Retinal pigment epithelial cell (primary cell): Measurements from ENCODE around the gene OR14C36.
"Not testable (repeated sequence)": the region's sequence is repeated elsewhere in the genome, so short reads cannot be mapped to it uniquely, and the experiment has no call there.

ENCODE experiments used
- DNase-seq: peaks from one replicate; pipeline ENCODE4 v3.0.0-alpha.2; 2010; ENCODE audit warnings: low read depth
- H3K4me3 ChIP-seq: 2 replicates; pipeline ENCODE4 v1.5.1; 2011; ENCODE audit warnings: mild to moderate bottlenecking, low read length, control low read depth, moderate library complexity
- TF ChIP-seq, protein P1 (sequence below): conservative IDR thresholded peaks from 2 replicates; pipeline ENCODE4 v1.5.1; 2011; ENCODE audit warnings: low read depth, low read length, control low read depth, inconsistent platforms

OR14C36 gene, protein sequence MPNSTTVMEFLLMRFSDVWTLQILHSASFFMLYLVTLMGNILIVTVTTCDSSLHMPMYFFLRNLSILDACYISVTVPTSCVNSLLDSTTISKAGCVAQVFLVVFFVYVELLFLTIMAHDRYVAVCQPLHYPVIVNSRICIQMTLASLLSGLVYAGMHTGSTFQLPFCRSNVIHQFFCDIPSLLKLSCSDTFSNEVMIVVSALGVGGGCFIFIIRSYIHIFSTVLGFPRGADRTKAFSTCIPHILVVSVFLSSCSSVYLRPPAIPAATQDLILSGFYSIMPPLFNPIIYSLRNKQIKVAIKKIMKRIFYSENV

DNA sequence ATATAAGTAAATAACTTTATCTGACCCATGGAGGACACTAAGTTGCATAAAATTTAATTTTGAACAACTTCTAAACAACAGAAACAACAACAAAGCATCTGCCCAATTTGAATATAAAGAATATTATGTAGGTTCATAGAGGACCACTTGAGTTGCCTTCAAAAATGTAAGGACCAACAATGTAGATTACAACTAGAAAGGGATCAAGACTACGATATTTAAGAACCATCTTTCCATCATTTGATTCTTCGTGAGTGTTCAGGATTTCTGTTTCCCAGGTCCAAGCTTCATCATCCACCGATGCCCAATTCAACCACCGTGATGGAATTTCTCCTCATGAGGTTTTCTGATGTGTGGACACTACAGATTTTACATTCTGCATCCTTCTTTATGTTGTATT lies at the start of gene OR14C36:
TSS of gene OR14C36 (plus strand) at position 301 of the 400 bp plus-strand sequence. CDS start at position 301, 0 bp downstream.
- TF ChIP-seq, protein P1, sequence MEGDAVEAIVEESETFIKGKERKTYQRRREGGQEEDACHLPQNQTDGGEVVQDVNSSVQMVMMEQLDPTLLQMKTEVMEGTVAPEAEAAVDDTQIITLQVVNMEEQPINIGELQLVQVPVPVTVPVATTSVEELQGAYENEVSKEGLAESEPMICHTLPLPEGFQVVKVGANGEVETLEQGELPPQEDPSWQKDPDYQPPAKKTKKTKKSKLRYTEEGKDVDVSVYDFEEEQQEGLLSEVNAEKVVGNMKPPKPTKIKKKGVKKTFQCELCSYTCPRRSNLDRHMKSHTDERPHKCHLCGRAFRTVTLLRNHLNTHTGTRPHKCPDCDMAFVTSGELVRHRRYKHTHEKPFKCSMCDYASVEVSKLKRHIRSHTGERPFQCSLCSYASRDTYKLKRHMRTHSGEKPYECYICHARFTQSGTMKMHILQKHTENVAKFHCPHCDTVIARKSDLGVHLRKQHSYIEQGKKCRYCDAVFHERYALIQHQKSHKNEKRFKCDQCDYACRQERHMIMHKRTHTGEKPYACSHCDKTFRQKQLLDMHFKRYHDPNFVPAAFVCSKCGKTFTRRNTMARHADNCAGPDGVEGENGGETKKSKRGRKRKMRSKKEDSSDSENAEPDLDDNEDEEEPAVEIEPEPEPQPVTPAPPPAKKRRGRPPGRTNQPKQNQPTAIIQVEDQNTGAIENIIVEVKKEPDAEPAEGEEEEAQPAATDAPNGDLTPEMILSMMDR = no peak
- DNase-seq = no peak
- no peak within 1 kb of the TSS for H3K4me3 ChIP-seq

DNA sequence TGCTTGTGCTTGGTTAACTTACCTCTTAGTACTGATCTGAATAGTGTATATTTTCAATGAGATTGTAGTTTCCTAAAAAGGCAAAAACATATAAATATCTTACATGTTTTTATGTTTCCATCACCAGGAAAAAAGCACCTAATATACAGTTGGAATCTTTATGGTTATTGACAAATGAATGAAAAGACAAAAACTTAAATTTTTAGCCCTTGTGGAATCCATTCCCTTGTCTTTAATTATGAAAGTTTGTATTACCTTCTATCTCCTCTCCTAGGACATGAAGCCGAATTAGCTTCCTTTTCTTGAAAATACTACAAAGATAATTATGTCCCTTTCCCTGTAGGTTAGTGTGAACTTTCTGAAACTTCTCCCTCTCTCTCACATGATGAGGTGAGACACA lies 45.3 kb upstream of the OR14C36 start, which contains the start of gene OR2T12:
TSS of gene OR2T12 (minus strand) at position 101 of the 400 bp plus-strand sequence. CDS start 7,846 bp downstream, outside the sequence.
- no peak for DNase-seq
- TF ChIP-seq, protein P1 = no peak
- H3K4me3 ChIP-seq = no peak within 1 kb of the TSS

DNA sequence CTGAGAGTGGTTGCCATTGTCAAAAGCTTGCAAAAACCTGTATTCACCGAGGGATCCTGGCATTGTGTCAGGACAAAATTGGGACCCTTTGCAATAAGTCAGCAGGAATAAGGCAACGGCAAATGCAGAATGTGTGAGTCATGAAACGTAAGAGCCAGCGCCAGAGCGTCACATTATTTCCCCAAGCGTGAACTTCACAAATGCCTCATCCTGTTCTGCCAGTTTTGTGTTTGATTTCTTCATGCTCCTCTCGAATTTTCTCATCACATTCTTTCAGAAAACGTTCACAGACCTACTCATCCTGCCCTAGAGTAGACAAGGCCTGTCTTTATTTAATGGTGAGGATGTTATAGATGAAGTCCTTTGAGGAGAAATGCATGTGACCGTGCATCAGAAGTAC lies 42.9 kb upstream of the OR14C36 start:
- H3K4me3 ChIP-seq, DNase-seq: not testable (repeated sequence)

DNA sequence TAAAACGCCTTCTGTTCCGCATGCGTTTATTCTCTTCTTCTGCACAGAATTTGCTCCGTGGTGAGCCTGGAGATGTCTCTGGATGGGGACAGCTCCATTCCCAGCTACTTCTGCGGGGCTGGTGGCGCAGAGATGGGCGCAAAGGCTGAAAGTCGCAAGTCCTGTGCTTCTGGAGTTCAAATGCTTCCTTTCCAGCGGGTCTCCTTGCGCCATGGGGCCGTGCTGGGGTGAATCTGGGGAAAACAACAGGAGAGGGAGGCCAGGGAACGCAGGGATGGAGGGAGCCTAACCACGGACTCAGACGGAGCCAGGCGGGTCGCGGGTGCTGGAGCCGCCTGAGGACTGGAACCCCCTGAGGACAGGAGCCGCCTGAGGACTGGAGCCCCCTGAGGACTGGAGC lies 42.5 kb upstream of the OR14C36 start:
- DNase-seq = no peak
- TF ChIP-seq, protein P1 = no peak
- no peak overlapping the region for H3K4me3 ChIP-seq

DNA sequence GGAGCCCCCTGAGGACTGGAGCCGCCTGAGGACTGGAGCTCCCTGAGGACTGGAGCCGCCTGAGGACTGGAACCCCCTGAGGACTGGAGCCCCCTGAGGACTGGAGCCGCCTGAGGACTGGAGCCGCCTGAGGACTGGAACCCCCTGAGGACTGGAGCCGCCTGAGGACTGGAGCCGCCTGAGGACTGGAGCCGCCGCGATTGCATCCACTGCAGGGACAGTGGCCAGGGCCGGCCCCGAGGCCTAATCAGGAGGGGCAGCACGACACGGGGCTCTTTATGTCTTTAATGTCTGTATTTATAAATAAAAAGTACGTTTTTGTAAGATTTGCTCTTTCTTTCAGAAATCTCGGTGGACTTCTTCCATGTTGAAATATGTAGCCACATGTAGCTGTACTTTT lies 41.8 kb upstream of the OR14C36 start:
- H3K4me3 ChIP-seq, DNase-seq: not testable (repeated sequence)

DNA sequence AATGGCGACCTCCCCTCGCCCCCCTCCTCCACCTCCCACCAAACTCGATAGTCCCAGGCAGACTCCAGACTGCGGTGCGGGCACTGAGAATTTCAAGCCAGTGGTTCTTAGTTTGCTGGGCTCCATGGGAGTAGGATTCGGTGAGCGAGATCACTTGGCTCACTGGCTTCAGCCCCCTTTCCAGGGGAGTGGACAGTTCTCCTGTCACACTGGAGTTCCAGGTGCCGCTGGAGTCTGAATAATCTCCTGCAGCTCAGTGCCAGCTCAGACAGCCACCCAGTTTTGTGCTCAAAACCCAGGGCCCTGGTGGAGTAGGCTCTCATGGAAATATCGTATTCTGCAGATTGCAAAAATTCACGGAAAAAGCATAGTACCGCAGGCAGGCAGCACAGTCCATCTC lies 31.8 kb upstream of the OR14C36 start:
- no peak for DNase-seq
- no peak overlapping the region for H3K4me3 ChIP-seq
- TF ChIP-seq, protein P1 = no peak

DNA sequence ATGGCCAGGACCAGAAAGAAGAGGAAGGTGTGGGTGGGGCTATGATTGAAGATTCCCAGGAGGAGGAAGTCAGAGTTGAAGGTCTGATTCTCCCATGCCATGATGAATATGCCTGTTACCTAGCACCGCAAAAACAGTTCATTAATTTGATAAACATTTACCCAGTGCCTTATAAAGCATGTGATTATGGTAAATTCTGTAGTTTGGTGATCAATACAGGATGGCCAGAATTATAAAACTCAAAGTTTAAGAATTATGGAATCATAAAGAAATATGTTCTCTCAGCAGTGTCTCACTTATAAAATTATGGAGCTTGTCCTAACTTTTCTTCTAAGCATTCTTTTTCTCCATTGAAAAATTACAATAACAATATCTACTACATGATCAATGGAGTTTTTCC lies 24.1 kb upstream of the OR14C36 start, which contains the start of gene OR2M7:
TSS of gene OR2M7 (minus strand) at position 101 of the 400 bp plus-strand sequence. CDS start at position 101, 0 bp downstream.
- TF ChIP-seq, protein P1 = no peak
- DNase-seq = no peak

DNA sequence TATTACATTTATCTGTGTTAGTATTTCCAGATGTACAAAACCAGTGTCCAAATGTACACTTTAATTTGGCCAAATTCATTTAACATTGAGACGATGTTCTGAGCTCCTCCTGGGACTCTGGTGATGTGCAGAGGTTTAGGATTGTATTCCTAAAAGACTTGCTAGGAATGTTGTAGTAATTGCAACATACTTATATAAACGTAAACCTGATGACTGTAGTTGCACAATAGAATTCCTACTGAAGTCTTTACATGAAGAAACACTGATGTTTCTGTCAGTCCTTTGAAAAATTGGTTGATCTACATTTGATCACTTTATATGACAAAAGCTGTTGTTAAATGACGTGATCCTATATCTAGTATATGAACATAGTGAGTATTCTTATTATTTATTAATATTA lies 5.1 kb upstream of the OR14C36 start:
- no peak overlapping the region for H3K4me3 ChIP-seq
- TF ChIP-seq, protein P1 = no peak
- no peak for DNase-seq

More for the DNA sequence above, 24.1 kb upstream of the OR14C36 start, which contains the start of gene OR2M7:
- no peak within 1 kb of the TSS for H3K4me3 ChIP-seq
